Measurements from ENCODE around the gene INPP4B.

- TF ChIP-seq, protein P1, sequence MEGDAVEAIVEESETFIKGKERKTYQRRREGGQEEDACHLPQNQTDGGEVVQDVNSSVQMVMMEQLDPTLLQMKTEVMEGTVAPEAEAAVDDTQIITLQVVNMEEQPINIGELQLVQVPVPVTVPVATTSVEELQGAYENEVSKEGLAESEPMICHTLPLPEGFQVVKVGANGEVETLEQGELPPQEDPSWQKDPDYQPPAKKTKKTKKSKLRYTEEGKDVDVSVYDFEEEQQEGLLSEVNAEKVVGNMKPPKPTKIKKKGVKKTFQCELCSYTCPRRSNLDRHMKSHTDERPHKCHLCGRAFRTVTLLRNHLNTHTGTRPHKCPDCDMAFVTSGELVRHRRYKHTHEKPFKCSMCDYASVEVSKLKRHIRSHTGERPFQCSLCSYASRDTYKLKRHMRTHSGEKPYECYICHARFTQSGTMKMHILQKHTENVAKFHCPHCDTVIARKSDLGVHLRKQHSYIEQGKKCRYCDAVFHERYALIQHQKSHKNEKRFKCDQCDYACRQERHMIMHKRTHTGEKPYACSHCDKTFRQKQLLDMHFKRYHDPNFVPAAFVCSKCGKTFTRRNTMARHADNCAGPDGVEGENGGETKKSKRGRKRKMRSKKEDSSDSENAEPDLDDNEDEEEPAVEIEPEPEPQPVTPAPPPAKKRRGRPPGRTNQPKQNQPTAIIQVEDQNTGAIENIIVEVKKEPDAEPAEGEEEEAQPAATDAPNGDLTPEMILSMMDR (IDR thresholded peaks at IDR 0.05): no peak
- no peak for TF ChIP-seq EZH2 (IDR thresholded peaks at IDR 0.05; ENCODE audit: borderline replicate concordance, insufficient read depth, low read depth, low read length, poor library complexity, severe bottlenecking)
Observed at GRCh38 chr4:142596595-142596994, 249.5 kb downstream of the INPP4B start.

Measured in B cell (primary cell).